ENCODE data around the gene CLN6. TPM values are rescaled to one million over a fixed set of nuclear protein-coding genes. Genes with fewer than 3 reads are reported as not detected.
"Not testable (repeated sequence)": the region's sequence is repeated elsewhere in the genome, so short reads cannot be mapped to it uniquely, and the experiment has no call there.

Gene CLN6
- total RNA-seq, 1 experiment from 2014 or later, result 30.6 TPM

- no peak for DNase-seq (ENCODE audit: low spot score)
These were observed 27.3 kb upstream of the CLN6 start for GRCh38 chr15:68256675-68257450.

- peak; percentile 78 for DNase-seq (ENCODE audit: low spot score)
These were observed 23.5 kb upstream of the CLN6 start for GRCh38 chr15:68252925-68253534.

- no peak for DNase-seq (ENCODE audit: low spot score)
These were observed 19.7 kb upstream of the CLN6 start for GRCh38 chr15:68249058-68249713.

GRCh38 chr15:68244235-68244634, 14.7 kb upstream of the CLN6 start:
- DNase-seq (ENCODE audit: low spot score), result no peak

- no peak for DNase-seq (ENCODE audit: low spot score)
These were observed 11.8 kb upstream of the CLN6 start for GRCh38 chr15:68241088-68241935.

- no peak for DNase-seq (ENCODE audit: low spot score)
These were observed 9.5 kb upstream of the CLN6 start for GRCh38 chr15:68239025-68239424.

GRCh38 chr15:68235022-68235421, 5.5 kb upstream of the CLN6 start:
- no peak for DNase-seq (ENCODE audit: low spot score)

GRCh38 chr15:68234520-68234919, 5.0 kb upstream of the CLN6 start:
- DNase-seq (ENCODE audit: low spot score), result not testable (repeated sequence)

- no peak for DNase-seq (ENCODE audit: low spot score)
These were observed 4.5 kb upstream of the CLN6 start for GRCh38 chr15:68234060-68234459.

GRCh38 chr15:68232937-68233336, 3.4 kb upstream of the CLN6 start:
- no peak for DNase-seq (ENCODE audit: low spot score)

GRCh38 chr15:68232449-68232848, 2.9 kb upstream of the CLN6 start:
- DNase-seq (ENCODE audit: low spot score), result no peak

GRCh38 chr15:68231102-68231818, 1.7 kb upstream of the CLN6 start:
- DNase-seq (ENCODE audit: low spot score), result no peak

GRCh38 chr15:68230157-68231100, 901 bp upstream of the CLN6 start:
- DNase-seq (ENCODE audit: low spot score), result no peak

- no peak for DNase-seq (ENCODE audit: low spot score)
These were observed 550 bp downstream of the CLN6 start for GRCh38 chr15:68228971-68229385.

GRCh38 chr15:68228143-68228970, 1.2 kb downstream of the CLN6 start:
- no peak for DNase-seq (ENCODE audit: low spot score)

GRCh38 chr15:68227643-68228142, 1.8 kb downstream of the CLN6 start:
- DNase-seq (ENCODE audit: low spot score), result no peak

GRCh38 chr15:68225442-68225841, 4.1 kb downstream of the CLN6 start:
- DNase-seq (ENCODE audit: low spot score), result not testable (repeated sequence)

GRCh38 chr15:68224546-68225250, 4.8 kb downstream of the CLN6 start:
- no peak for DNase-seq (ENCODE audit: low spot score)

Data from H4 (cell line).